NCI-H345 (cell line): ENCODE results near the gene HMGCS2.

Experiments used
- DNase-seq: peaks from one replicate; lab custom pipeline; 2025; lab: John Stamatoyannopoulos, UW

HMGCS2 gene

DNA sequence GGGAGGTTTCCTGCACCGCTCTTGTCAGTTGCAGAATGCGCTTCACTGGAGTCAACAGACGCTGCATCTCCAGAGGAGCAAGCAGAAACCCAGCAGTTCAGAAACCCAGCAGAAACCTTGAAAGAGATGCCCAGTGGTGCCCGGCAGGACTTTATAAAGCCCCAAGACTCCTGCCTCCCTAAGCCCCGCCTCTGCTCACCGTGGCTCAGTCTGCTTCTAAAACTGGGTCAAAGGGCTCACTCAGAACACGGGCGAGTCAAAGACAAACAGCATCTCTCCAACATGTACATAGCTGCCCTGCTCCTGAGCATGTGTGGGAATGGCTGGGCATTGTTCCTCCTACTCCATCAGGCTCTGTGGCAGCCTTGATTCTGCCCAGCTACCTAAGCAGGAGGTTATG, at the start of gene HMGCS2:
Gene HMGCS2 (minus strand): TSS at position 128 of the 400 bp plus-strand sequence. CDS start 61 bp downstream, at position 67.
- no peak for DNase-seq

DNA sequence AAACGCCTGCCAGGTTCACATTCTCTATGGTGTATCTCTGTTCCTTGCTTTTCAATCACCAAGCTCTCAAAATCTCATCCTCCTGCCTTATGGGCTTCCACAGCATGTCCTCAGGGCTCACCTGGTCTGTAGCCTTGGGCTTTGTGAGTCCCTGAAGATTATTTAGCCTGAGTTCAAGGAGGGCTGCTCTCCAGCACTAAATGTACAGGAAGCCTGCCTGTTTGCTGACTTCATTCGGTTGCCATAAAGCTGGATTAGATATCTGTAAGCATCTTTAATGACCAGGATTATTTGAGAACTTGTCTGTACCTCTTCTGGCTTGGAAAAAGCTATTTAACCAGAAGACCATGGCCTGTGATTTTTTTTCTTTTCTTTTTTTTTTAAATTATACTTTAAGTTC, 49.5 kb upstream of the HMGCS2 start:
- no peak for DNase-seq

DNA sequence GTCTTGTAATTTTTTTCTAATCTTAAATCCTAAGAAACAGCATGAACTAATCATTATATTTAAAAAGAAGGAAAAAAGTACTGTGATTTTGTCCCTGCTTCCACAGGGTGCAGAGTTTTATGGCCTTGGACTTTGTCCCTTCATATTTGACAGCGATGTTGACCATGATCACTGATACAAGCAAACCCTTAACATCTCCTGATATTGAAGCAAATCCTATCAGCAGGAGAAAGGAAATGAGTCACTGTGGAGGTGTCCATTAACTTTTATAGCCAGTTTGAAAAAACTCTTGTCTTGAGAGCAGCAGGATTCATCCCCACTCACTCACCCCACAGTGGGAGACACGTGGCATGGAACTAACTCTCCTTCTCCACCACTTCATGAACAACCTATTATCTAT, 47.7 kb upstream of the HMGCS2 start:
- no peak for DNase-seq

DNA sequence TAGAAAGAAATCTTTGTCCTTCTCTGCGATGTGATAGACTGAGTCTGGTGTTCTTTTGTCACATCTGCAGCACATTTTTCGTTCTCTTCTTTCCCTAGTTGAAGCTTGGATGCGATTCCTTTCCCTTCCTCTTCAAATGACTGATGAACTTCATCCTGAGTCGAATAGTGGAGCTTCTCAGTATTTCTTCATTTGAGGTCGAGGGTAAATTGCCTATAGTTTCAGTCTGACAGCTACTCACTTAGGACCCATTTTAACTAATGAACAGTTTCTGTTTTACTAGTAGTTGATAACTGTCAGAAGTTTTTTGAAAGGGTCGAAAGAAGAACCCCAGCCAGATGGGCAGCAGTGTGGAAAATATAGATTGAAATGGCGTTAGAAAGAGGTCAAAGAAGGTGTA, 47.2 kb upstream of the HMGCS2 start:
- no peak for DNase-seq

DNA sequence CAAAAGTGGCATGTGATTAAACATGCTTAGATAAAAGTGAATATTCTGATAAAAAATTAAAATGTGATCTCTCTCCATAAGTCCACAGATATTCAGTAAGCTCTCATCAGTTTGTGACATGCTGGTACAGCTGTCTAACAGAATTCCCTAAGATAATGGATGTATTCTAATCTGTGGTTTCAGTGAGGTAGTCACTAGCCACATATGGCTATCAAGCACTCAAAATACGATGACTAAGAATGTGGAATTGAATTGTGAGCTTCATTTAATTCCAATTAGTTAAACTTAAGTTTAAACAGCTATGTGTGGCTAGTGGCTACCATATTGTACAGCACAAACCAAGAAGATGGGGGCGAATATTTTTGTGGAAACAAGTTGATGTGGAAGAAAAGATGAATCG, 46.7 kb upstream of the HMGCS2 start:
- DNase-seq: no peak

DNA sequence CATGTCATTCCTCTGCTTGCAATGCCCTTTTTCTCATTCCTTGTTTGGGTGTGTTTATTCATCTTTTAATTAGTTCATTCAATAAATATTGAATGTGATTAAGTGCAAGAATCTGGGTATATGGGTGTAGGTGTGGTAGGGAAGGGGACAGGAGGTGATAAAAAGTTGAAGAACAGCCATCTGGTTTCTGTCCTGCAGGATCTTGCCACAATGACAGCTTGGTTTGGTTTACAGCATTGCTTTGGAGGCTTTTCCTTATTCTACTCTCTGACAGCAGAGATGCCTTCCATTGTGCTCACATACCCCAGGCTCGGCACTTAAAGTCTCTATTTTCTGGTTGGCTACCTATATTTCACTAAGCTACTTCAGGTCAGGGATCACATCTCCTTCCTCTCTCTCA, 45.6 kb upstream of the HMGCS2 start:
- DNase-seq: no peak

DNA sequence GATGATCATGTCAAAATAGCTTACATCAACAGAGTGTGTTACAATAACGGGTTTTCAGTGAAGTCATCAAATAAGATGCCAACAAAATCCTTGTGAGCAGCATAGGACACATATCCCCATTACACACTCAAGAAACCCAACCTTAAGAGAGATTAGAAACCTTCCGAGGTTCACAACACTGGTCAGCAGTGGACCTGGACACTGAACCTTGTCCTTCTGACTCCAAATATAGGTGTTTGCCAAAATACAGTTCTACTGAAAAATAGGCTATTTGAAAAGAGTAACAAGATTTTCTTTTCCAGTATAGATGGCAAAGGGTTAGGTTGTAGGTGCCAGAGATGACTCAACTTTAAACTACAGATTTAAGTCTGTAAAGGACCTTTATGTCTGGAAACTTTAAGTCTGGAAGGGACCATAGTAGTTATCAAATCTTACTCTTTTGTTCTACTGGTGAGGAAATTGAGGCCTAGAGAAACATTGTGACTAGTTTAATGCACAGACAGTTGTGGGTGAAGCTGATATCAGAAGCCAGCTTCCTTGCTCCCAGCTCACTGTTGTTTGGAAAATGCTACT, 43.4 kb upstream of the HMGCS2 start:
- no peak for DNase-seq

DNA sequence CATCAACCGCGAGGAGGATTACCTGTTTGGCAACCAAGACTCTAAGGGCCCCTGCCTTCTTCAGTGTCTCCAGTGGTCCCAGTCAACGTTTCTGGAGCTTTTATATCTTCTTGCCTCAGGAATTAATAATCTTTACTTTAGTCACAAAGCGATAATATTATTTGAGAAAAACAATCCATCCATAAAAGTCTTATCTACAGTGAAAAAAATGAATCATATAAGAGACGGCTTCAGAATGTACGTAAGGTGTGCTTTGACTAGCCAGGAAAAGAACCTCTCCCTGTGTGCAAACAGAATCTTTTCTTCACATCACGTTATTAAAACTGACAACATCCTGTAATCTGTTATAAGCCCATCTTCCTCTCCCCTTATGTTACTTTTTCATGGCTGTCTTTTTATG, 42.7 kb upstream of the HMGCS2 start, which contains the start of gene REG4:
Gene REG4 (minus strand): TSS at position 74 of the 400 bp plus-strand sequence. CDS start 2,691 bp downstream, outside the sequence.
- DNase-seq: no peak

DNA sequence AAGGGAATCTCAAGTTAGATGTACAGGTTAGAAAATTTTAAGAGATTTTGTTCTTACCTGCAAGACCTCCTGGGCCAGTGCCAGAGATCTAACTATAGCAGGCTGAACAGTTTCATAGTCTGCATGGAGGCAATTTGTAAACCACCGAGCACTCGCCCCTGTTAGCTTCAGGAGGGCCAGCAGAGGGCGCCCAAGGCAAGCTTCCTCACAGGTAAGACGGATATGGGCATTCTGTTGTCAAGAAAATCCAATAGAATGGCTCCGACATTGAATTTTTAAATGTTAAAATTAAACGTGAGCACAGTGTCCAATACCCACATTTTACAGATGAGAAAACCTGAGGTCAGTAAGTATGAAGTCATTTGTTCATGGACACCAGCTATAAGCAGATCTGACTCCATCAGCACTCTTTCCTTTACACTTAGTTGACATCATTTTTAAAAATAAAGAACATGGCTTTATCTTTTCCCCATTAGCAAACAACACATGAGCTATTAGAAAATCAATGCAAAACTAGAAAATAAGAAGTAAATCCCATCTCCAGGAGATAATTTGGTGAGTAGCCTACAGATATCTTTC, 40.4 kb upstream of the HMGCS2 start:
- peak; percentile 88 for DNase-seq

DNA sequence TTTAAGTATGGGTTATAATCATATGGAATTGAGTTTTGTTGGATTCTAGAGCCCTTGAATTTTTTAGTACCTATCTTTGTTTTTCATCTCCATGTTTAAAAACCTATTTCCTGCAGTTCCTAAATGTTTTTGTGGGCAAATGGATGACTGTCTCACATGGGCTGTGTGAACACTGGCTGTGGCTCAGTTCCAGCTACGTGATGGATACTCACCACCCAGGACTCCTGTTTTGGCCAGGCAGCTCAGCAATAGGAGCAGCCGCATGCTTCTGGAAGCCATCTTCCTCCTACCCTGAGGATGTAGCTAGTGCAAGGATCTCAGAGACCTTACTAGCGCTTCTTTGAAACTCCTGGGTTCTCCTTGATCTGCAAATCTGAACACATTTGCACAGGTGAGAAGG, 39.8 kb upstream of the HMGCS2 start:
- no peak for DNase-seq

DNA sequence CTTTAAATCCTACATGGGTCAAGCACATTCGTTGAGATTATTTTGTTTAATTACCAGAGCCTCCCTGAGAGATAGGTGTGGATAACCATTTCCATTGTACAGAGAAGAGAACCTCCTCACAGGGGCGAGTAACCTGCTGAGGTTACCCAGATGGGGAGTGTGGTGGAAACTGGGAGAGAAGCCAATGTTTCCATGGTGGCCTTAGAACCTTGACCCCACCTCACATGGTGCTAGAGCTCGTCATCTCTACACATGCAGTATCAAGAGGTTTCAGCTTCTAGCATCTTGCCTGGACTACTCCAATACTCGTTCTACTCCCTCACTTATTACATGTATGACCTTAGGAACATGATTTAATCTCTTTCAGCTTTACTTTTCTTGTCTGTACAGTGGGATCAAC, 37.8 kb upstream of the HMGCS2 start:
- no peak for DNase-seq

DNA sequence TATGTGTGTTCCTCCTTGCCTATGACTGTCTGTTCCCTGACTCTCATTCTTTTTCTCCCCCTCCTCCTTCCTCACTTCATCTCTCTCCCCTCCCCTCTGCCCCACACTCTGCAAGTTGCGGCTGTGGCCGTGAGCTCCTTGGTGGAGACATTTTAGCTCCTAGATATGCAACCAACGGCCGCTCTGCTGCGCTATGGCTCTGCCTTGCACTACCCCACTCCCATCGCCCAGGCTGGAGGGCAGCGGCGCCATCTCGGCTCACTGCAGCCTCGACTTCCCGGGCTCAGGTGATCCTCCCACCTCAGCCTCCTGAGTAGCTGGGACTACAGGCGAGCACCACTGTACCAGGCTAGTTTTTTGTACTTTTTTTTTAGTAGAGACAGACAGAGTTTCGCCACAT, 37.0 kb upstream of the HMGCS2 start:
- DNase-seq: no peak

DNA sequence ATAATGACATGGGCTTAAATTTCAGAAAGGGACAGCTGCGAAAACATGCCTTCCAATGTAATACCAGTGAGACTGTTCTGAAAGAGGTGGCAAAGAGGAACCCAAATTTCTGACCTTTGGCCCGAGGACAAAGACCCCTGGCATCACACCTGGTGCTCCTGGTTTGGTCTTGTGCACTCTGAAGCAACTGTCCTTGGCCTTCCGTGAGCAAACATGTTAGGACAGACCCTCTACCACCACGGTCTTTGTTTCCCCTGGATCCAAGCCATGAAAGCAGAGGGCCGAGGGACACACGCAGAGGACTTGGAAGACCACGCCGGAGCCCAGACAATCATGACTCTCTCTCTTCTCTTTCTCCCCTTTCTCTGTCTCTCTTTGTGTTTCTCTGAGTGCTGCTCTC, 36.5 kb upstream of the HMGCS2 start:
- DNase-seq: no peak

DNA sequence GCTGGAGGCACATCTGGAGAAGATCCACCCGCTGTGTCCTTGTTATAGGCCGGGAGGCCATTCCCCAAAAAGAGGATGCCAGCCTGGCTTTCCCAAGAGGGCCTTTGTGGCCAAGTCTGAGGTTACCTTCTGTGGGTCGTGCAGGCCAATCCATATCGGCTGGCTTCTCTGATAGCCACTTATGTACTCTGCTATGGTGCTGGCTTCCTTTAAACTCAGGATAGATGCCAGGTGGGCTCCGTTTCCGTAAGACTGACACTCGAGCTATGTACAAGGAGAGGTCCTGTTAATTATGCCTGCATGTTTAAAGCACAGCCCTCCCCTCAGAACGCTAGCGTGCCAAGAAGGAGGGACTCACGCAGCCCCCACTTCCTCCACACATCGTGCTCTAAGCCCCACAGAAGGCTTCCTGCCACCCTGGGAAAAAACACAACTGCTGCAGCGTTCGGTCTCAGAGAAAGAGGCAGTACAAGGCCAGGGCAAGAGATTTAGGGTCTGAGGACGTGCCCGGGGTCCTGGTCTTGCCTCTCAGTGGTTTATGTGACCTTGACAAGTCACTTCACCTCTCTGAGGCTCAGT, 31.0 kb upstream of the HMGCS2 start:
- DNase-seq: no peak

DNA sequence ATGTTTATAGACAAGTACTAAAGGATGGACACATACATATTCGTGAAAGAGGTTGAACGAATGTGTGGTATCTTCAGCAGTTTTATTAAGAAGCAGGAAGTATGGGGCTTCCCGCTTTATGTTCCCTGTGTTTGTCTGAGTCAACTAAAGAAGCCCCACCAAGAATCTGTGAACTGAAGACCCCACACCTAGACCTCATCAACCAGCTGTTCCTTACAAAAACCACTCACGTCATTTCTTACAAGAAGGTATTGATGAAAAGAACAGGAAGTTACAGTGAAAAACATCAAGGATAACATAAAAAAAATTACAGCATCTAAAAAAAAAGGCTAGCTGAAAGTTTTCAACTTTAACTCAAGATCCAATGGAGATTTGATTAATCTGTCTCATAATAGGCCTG, 30.3 kb upstream of the HMGCS2 start:
- no peak for DNase-seq

DNA sequence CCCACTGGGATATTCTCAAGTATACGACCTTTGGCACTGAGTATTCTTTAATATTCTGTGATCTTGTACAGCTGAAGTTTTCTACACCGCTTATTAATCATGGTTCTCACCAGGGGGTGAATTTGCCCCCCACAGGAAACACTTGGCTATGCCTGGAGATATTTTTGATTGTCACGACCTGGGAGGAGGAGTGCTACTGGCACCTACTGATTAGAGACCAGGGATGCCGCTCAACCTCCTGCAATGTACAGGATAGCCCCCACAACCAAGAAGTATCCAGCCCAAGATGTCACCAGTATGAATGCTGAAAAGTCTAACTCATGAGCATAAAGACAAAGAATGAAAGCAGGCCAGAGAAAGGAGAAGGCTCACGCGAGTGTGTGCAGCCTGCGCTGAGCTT, 28.9 kb upstream of the HMGCS2 start:
- DNase-seq: no peak

DNA sequence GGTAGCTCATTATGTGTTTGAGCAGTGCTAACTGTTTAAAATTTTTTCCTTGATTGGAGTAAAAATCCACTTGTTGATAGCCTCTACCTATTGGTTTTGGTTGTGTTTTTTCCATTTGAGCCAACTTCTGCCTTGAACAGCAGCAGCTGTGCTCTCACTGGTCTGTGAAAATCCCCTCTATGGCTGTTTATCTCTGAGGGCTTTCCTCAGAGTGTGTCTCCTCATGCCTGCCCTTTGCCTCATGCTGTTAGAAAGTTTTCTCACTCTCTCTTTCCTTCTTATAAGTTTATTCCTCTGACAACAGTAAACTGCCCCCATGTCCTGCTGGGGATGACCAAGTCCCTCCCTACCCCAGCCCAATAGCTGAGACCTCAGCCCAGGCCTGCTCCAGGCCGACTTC, 28.5 kb upstream of the HMGCS2 start:
- no peak for DNase-seq

DNA sequence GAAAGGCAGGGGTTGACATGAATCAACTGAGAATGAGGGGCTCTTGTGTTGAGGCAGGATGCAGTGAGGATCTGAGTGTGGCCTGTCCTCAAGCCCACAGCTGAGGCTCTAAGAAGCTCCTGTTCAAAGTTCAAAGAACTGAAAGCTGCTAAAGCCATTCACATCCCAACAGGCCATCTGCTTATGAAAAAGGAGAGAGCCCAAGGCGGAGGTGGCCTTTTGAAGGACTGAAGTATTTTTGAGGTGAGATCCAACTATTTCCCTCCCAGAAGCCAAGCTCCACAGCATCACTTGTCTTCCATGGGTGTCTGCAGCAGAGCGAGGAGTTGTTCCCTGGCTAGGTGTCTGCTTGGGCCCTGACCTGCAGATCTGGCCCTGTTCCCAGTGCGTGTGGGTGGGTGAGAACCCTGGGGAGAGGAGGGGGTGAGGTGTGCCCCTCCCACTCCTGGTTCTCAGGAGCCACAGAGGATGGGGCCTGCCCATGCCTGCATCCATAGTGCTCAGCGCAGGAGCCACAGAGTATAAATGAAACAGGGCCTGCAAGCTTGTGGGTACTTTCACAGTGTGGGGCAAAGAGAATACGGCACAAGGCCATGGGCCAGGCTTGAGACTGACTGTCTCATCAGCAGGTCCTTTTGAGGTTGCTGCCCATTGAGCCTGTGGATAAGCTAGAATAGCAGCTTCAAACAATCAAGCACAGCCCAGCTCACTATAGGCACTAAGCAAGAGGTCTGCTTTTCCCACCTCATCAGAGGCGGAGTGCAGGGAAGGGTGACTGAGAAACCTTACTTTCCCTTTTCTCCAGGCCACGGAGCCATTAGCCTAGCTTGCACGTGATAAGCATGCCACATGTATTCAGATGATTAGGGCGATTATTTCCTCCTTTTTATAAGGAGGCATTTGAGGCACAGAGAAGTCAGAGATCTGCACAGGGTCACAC, 26.8 kb upstream of the HMGCS2 start:
- DNase-seq: peak; percentile 73

DNA sequence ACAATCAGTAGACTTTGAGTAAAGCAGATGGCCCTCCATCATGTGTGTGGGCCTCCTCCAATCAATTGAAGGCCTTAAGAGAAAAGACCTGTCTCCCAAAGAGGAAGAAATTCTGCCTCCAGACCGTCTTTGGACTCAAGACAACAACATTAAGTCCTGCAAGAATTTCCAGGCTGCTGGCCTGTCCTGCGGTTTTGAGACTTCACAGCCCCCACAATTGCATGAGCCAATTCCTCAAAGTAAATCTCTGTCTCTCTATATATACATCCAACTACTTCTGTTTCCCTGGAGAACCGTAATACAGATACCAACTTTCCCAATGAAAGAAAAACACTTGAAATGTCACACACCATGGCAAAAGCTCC, 26.2 kb upstream of the HMGCS2 start:
- DNase-seq: no peak

DNA sequence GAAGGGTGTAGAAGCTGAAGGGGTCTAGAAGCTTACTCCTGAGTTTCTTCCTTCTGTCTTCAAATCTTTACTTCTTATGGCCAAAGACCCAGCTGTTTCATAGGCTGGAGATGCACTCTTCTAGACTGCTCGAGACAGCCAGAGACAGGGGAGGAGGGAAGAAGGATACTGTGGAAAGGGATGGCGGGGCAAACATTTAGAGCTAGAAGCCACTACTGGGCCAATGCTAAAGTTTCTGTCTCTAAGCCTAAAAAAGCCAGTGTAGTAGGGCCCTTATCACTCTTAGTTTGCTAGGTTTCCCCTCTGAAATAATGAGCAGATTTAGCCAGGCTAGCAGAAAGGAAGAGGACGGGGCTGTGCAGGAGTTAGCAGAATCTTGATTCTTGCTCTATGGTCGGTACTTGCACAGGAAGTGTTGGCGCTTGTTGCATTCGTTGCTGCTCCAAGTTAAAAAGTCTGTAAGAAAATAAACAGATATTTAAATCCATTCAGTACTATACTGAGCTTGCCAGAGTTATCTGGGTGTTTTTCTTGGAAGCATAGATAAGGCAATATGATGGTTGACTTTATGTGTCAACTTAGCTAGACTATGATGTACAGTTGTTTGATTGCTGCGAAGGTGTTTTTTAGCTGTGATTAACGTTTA, 25.6 kb upstream of the HMGCS2 start:
- no peak for DNase-seq

DNA sequence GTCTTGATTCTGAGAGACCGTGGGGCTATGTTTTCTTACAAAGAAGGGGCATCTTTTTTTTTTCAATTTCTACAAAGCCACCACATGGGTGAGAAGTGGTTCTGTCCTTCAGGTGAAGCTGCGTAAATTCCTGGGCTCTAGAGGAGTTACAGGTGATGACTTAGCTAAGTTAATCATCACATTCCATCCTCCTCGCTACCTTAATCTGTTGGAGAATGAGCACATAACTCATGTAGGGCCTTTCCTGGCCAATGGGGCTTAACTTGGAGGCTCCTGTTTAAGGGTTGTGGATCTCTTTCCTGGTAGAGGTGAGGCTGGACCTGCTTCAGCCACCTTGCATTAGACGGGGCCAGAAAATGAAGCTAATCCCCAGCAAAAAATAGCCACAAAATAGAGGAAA, 22.7 kb upstream of the HMGCS2 start:
- no peak for DNase-seq

DNA sequence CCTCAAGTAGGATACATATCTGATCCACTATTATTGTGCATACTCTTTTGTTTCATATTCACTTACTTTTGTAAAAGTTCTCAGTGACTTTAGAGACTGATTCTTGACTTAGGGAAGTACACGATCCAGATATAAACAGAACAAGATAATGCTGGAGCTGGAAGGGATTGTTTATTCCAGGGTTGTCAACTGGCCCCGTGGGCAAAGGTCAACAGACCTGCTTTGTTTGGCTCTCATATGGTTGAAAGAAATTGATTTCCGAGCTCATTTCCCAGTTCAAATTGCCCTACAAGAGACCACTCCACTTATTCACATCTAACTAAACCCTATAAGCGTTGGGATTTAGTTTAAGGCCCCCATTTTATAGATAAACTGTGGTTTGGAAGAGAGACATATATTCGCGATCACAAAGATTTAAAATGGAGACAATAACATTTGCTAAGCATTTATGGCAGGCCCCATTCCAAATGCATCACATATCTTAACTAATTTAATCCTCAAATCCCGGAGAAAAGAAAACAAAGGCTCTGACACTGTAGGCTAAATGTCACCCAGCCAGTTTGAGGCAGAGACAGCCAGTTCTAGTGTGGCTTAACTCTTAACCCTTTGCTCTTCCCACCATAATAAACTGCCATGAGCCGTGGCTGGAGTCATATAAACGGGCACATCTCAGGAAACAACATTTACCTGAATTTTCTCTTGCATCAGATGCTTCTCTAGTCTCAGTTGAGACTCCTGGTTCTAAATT, 21.9 kb upstream of the HMGCS2 start:
- DNase-seq: no peak
